Stimulated activated CD4-positive, alpha-beta T cell treated with anti-CD3 and anti-CD28 coated beads, Interleukin-12 subunit alpha, Interleukin-12 subunit beta, amount 100 ng/mL, for 4 hours (primary cell): ENCODE measurements around the gene SERPINB8.

Experiments
- DNase-seq: peaks from one replicate; pipeline ENCODE4 v3.0.0-alpha.2; 2020

Gene SERPINB8

GRCh38 chr18:64019922-64020756 lies 50.3 kb downstream of the SERPINB8 start:
- DNase-seq = no peak

- no peak for DNase-seq
Measured at GRCh38 chr18:64026350-64026749, 56.5 kb downstream of the SERPINB8 start.

DNA sequence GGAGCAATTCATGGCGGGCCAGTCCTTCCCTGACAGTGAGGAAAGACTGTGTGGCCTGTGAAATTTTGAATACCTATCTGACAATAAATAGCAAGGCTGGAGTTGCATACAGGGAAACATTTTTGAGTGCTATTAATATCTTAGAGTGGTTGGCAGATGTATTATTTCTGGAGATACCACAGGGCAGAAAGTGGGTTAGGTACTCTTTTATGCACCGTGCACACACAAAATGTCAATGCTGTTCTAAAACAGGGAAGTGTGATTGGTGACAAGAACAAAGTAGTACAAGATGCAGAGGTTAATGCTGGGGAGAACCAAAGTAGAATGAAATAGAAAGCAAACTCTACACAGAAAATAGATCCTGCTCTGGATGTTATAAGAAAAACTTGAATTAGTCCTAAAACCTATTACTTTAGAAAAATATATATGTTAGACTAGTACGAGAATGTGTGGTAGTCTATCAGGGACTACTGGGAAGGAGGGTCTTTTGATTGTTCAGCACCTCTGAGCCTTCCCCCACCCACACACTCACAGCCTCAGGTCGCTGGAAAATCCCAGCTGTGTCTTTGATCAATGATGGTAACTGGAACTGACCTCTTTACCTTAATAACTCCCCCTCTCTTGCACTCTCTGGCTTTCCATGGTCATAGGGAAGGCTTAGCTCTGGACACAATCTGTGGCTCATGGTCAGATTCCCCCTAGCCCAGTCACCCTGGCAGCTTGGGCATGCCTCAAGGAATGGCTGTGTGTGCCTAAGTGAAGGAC lies 58.2 kb downstream of the SERPINB8 start:
- DNase-seq = no peak

GRCh38 chr18:64029096-64029495 lies 59.2 kb downstream of the SERPINB8 start:
- DNase-seq = no peak

DNA sequence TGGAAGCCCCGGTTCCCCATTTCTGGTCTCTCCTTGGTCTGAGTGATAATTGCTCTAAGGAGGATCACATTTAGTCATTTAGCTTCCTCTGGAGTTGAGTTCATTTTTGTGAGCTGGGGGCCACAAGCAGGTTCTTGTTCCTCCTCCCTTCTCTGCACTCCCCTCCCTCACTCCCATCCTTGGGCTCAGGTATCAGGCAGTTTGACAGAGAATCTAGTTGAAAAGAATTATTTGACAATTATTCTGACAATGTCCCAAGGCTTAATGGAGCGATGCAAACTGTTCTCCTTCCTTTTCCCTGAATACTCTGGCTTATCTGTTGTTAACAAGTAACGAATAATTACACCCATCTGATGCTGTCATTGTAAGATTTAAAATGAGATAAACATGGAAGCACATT lies 61.5 kb downstream of the SERPINB8 start:
- no peak for DNase-seq

- no peak for DNase-seq
Measured at GRCh38 chr18:64032312-64032711, 62.4 kb downstream of the SERPINB8 start.

GRCh38 chr18:64037812-64038414 lies 68.0 kb downstream of the SERPINB8 start:
- DNase-seq = no peak
